Mucosa of rectum (tissue), 2 donors: ENCODE measurements around the gene LRCH1.

Source experiments
- H3K27ac ChIP-seq, 2 donors: one replicate each; pipeline ENCODE4 v1.7.0; 2013; ENCODE audit warnings: inconsistent platforms in 2 of 2, low read depth in 2 of 2, low read length in 2 of 2
- H3K27me3 ChIP-seq, 2 donors: one replicate each; pipeline ENCODE4 v1.7.0; 2013; ENCODE audit warnings: low read length in 2 of 2; ENCODE audit not compliant: control insufficient read depth in 2 of 2, insufficient read depth in 2 of 2
- H3K36me3 ChIP-seq, 2 donors: one replicate each; pipeline ENCODE4 v1.7.0; 2013; ENCODE audit warnings: low read length in 2 of 2; ENCODE audit not compliant: control insufficient read depth in 2 of 2, insufficient read depth in 2 of 2
- H3K4me1 ChIP-seq, 2 donors: one replicate each; pipeline ENCODE4 v1.7.0; 2013; ENCODE audit warnings: low read length in 2 of 2, mild to moderate bottlenecking in 1 of 2; ENCODE audit not compliant: control insufficient read depth in 2 of 2, insufficient read depth in 2 of 2
- H3K4me3 ChIP-seq, 2 donors: one replicate each; pipeline ENCODE4 v1.7.0; 2013; ENCODE audit warnings: low read length in 2 of 2
- H3K9ac ChIP-seq, 2 donors: one replicate each; pipeline ENCODE4 v1.7.0; 2013; ENCODE audit warnings: low read length in 2 of 2, low read depth in 1 of 2, mild to moderate bottlenecking in 1 of 2
- H3K9me3 ChIP-seq, 2 donors: one replicate each; pipeline ENCODE4 v1.7.0; 2013; ENCODE audit warnings: low read length in 2 of 2; ENCODE audit not compliant: control insufficient read depth in 2 of 2
- donor health status: healthy.
- donor health status: Normal muscosa, but diverticular disease.

LRCH1 gene

DNA sequence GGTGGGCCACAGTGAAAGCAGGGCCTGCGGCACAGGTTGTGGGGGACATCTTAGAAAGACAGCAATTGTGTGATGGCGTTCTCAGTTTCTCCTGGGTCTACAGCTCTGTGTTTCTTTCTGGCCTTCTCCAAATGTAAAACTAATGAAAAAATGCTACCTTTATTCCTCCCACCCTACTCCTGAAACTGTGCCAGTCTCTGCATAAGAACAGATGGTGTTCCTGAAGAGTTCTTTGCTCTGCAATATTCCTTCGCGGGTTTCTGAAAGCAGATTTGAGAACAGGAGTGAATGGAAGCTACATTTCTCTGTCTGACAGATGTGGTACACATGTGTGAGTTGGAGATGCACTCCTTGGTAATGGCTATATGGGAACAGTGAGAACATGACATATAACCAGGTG lies 18.0 kb upstream of the LRCH1 start:
- H3K9me3 ChIP-seq: no peaks in the 10 kb centered on the region
- H3K36me3 ChIP-seq: no peaks in the 10 kb centered on the region
- no peaks in the 10 kb centered on the region for H3K27me3 ChIP-seq
- H3K4me3 ChIP-seq: no peak overlapping the region
- H3K4me1 ChIP-seq: no peaks in the 10 kb centered on the region
- H3K27ac ChIP-seq: no peak overlapping the region
- no peak overlapping the region for H3K9ac ChIP-seq

DNA sequence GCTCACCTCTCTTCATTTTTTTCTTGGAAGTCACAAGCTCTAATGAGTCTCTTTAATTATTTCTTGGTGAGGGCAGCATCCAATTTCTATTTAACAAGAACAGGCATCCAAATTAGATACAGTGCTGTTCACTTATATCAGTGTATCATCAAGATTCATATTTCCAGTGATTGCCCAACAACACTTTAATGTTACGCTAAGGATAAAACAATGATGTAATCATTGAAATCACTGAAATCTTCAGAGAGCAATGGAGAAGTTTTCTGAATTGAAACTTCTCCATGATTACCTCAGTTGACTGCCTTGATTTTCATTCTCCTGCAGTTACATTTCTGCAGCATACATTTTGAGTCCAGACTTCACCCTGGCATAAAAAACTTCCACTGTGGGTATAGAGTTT lies 17.1 kb upstream of the LRCH1 start:
- Histone ChIP-seq H3K9me3 (no peaks in the 10 kb centered on the region), H3K9ac (no peak overlapping the region), H3K36me3 (no peaks in the 10 kb centered on the region), H3K27ac (no peak overlapping the region), H3K4me1 (no peaks in the 10 kb centered on the region), H3K4me3 (no peak overlapping the region), H3K27me3 (no peaks in the 10 kb centered on the region)

DNA sequence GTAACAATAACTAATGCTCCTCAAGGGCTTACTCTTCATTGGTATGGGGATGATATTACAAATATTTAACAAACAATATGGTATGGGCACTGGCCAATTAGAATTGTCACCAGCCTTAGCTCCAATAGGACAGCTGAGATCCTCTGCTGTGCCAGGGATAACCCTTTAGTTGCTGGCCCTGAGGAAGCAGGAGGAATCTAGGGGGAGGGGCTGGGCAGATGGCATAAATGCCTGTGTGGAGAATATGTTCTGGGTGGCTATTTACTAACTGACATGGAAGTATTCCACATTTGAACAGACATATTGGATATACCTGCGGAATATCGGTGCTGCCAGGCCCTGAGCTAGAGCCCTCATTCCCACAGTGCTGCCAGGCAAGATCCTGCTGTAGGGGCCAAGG lies 16.6 kb upstream of the LRCH1 start:
- Histone ChIP-seq H3K36me3 (no peaks in the 10 kb centered on the region), H3K9ac (no peak overlapping the region), H3K4me1 (no peaks in the 10 kb centered on the region), H3K27me3 (no peaks in the 10 kb centered on the region), H3K27ac (no peak overlapping the region), H3K9me3 (no peaks in the 10 kb centered on the region), H3K4me3 (no peak overlapping the region)

DNA sequence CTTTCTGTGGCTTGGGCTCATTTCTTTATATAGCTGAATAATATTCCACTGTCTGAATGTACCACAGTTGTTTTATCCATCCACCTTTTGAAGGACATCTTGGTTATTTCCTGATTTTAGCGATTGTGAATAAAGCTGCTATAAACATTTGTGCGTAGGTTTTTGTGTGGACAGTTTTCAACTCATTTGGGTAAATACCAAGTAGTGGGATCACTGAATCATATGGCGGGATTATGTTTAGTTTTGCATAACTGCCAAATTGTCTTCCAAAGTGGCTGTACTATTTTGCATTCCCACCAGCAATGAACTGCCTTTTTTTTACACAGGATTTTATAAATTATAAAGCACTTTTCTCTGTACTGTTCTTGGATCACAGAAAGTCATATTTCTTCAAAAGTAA lies 13.7 kb upstream of the LRCH1 start:
- no peaks in the 10 kb centered on the region for H3K9me3 ChIP-seq
- H3K4me3 ChIP-seq: no peak overlapping the region
- H3K27me3 ChIP-seq: no peaks in the 10 kb centered on the region
- no peaks in the 10 kb centered on the region for H3K4me1 ChIP-seq
- H3K9ac ChIP-seq: no peak overlapping the region
- no peaks in the 10 kb centered on the region for H3K36me3 ChIP-seq
- no peak overlapping the region for H3K27ac ChIP-seq

DNA sequence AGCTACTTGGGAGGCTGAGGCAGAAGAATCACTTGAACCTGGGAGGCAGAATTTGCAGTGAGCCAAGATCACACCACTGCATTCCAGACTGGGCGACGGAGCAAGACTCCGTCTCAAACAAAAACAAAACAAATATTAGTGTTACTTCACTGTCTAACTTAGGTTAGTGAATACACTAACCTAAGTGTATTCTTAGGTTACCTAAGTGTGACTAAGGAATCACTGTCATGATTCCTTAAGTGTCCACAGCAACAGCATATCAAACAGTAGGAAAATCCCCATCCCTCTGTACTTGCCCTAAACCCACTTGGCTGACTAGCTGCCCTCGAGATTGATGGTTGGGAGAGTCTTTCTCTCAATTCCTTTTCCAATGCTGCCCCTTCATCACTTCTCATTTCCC lies 11.8 kb upstream of the LRCH1 start:
- Histone ChIP-seq H3K4me1 (no peaks in the 10 kb centered on the region), H3K36me3 (no peaks in the 10 kb centered on the region), H3K4me3 (no peak overlapping the region), H3K9ac (no peak overlapping the region), H3K27ac (no peak overlapping the region), H3K9me3 (no peaks in the 10 kb centered on the region), H3K27me3 (no peaks in the 10 kb centered on the region)

DNA sequence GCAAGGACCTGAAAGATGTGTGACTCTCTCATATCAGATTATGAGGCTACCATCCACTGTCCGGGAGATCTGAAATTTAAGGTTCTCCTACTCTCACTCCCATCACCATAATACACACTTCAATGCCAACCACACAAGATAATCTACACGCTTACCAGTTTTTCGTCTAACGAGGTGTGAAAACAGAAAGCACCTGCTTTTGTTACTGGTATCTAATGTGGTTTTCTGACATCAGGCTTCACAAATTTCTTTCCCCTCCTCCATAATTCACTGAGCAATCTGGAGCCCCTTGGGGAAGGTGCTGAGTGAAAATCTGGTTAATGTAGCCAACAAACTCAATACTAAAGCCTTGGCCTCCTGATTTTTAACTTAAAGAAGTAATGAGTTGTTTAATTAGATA lies 10.1 kb upstream of the LRCH1 start:
- no peaks in the 10 kb centered on the region for H3K36me3 ChIP-seq
- no peak overlapping the region for H3K27ac ChIP-seq
- no peaks in the 10 kb centered on the region for H3K27me3 ChIP-seq
- no peak overlapping the region for H3K9ac ChIP-seq
- H3K4me1 ChIP-seq: no peaks in the 10 kb centered on the region
- no peaks in the 10 kb centered on the region for H3K9me3 ChIP-seq
- no peak overlapping the region for H3K4me3 ChIP-seq

DNA sequence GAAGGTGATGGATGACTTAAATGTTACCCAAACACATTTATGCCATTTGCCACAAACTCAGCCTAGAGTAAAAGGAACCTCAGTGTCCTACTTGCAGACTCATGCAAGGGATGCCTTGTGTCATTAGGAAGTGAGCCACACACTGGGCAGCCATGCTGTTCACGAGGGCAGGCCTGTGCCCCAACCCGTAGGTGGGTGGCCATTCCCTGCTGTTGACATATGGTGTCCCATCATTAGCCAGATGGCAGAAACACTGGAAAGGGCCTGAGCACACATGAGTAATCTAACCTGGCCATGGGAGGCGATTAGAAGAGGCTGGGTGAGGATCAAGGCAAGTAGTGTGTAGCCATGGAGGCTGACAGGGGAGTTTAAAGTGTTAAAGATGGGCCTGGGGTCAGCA lies 9.7 kb upstream of the LRCH1 start:
- no peak overlapping the region for H3K27ac ChIP-seq
- H3K36me3 ChIP-seq: no peaks in the 10 kb centered on the region
- H3K9ac ChIP-seq: no peak overlapping the region
- H3K4me3 ChIP-seq: no peak overlapping the region
- no peaks in the 10 kb centered on the region for H3K9me3 ChIP-seq
- H3K27me3 ChIP-seq: no peaks in the 10 kb centered on the region
- no peaks in the 10 kb centered on the region for H3K4me1 ChIP-seq

DNA sequence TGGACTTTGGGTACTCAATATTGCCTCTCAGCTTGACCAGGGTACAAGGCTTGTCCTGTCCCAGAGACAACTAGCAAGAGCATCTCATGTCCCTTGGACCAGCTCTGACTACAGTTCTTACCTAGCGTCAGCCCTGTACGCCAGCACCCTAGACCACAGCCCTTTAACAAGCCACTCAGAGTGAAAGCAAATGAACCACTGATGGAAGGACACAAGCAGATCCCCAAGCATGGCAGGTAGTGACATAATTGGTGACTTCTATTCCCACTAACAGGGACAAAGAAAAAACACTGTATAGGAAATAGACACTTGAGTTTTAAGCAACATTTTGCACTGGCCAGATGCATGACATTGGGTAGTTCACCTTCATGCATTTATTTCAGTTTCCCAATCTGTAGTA lies 8.8 kb upstream of the LRCH1 start:
- H3K9ac ChIP-seq: no peak overlapping the region
- H3K4me1 ChIP-seq: no peaks in the 10 kb centered on the region
- H3K27ac ChIP-seq: no peak overlapping the region
- no peaks in the 10 kb centered on the region for H3K36me3 ChIP-seq
- no peaks in the 10 kb centered on the region for H3K27me3 ChIP-seq
- no peak overlapping the region for H3K4me3 ChIP-seq
- H3K9me3 ChIP-seq: no peaks in the 10 kb centered on the region

DNA sequence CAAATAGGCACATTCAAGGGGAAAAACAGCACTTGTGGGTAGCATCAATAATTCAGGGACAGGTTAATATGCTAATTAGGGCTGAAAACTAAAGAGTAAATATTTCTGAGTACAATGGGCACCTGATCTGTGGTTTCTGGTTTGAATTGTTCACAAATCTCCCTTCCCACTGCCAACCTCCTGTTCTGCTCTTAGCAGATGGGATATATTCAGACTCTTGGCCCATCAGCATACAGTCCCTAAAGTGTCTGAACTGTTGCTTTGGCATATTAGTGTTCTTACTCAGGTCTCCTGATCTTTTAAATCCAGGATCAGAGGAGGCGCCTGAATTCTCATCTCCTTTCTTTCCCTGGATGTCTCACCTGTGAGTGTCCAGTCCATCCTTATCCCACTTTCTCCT lies 8.2 kb upstream of the LRCH1 start:
- no peaks in the 10 kb centered on the region for H3K27me3 ChIP-seq
- H3K4me1 ChIP-seq: no peaks in the 10 kb centered on the region
- no peaks in the 10 kb centered on the region for H3K9me3 ChIP-seq
- H3K9ac ChIP-seq: no peak overlapping the region
- no peak overlapping the region for H3K4me3 ChIP-seq
- no peak overlapping the region for H3K27ac ChIP-seq
- H3K36me3 ChIP-seq: no peaks in the 10 kb centered on the region

DNA sequence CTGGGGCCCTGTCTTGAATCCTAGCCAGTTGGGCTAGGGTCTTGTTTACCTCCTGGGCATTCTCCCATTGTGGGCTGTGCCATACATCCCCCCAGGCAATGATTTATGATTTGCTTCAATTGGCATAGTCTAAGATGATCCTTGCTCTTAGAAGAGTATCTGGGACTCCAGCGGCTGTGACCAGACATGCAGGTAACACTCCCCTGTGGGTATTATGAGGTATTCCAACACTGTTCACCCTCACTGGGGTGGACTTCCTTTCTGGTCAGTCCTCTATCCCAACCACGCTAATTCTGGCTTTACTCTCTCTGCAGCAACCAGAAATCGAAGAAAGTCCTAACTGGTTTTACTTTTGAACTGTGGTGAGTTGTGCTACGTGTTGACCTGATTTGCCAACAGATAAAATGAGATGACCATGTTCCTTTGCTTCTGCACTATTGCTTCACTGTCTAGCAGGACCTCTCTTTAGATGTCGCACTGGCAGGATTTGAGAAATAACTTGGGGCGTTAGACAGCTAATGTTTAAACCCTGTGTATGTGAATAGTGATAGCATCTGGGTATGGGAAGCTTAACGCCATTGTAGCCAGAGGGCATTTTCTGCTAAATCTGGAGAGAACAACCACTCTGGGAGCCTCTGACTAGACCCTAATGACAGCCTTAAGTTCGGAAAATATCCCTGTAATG lies 6.7 kb upstream of the LRCH1 start:
- Histone ChIP-seq H3K4me1 (peaks cover 0 to 2% of the 10 kb centered on the region in 2 donors), H3K27me3 (no peaks in the 10 kb centered on the region), H3K9ac (no peak overlapping the region), H3K36me3 (no peaks in the 10 kb centered on the region), H3K27ac (no peak overlapping the region), H3K4me3 (no peak overlapping the region), H3K9me3 (no peaks in the 10 kb centered on the region)

DNA sequence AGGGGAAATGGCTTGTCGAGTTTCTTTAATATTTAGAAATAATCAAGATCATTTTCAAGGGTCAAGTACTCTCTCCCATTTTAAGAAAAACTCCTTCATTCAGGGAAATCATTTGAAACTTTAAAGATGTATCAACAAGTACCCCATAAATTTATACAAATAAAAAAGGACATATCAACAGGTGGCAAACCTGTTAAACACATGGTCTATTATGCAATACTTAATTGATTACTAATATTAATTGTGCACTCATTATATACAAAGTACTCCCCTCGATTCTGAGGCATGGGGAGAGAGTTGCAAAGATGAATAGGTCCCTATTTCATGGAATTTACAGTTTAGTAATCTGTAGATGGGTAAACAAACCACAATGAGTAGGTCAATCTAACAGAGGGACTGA lies 2.1 kb upstream of the LRCH1 start:
- H3K27ac ChIP-seq: no peak overlapping the region
- H3K9me3 ChIP-seq: no peaks in the 10 kb centered on the region
- H3K4me3 ChIP-seq: no peak overlapping the region
- H3K4me1 ChIP-seq: peaks cover 19 to 23% of the 10 kb centered on the region in 2 donors
- H3K27me3 ChIP-seq: no peaks in the 10 kb centered on the region
- H3K36me3 ChIP-seq: no peaks in the 10 kb centered on the region
- H3K9ac ChIP-seq: no peak overlapping the region
